Measurements from ENCODE around the gene TIMELESS. TPM values are rescaled to one million over a fixed set of nuclear protein-coding genes. Genes with fewer than 3 reads are reported as not detected.

TIMELESS gene
- total and polyA plus RNA-seq, 4 donors, result 7.3 to 11.2 (median 9.0) TPM

- Histone ChIP-seq H3K4me3 (no peak overlapping the region), H3K4me1 (ENCODE audit: control insufficient read depth in 5 of 5, insufficient read depth in 5 of 5, low read length in 5 of 5) (no peaks in the 10 kb centered on the region), H3K27ac (ENCODE audit: low read depth in 1 of 2, low read length in 1 of 2) (no peak overlapping the region), H3K27me3 (ENCODE audit: control insufficient read depth in 3 of 3, insufficient read depth in 3 of 3, low read length in 2 of 3) (no peaks in the 10 kb centered on the region), H3K9me3 (ENCODE audit: control insufficient read depth in 4 of 4, insufficient read depth in 3 of 4, low read length in 3 of 4) (no peaks in the 10 kb centered on the region), H3K36me3 (ENCODE audit: control insufficient read depth in 4 of 4, insufficient read depth in 4 of 4, low read length in 4 of 4) (peaks cover 0 to 13% (median 10%) of the 10 kb centered on the region in 4 donors), H3K9ac (ENCODE audit: insufficient read depth in 1 of 2, low read length in 2 of 2) (no peak overlapping the region)
- WGBS, 2 donors, result 98 to 99% methylated on average over 3 of the region's 3 CpGs
- TF ChIP-seq, protein P1, sequence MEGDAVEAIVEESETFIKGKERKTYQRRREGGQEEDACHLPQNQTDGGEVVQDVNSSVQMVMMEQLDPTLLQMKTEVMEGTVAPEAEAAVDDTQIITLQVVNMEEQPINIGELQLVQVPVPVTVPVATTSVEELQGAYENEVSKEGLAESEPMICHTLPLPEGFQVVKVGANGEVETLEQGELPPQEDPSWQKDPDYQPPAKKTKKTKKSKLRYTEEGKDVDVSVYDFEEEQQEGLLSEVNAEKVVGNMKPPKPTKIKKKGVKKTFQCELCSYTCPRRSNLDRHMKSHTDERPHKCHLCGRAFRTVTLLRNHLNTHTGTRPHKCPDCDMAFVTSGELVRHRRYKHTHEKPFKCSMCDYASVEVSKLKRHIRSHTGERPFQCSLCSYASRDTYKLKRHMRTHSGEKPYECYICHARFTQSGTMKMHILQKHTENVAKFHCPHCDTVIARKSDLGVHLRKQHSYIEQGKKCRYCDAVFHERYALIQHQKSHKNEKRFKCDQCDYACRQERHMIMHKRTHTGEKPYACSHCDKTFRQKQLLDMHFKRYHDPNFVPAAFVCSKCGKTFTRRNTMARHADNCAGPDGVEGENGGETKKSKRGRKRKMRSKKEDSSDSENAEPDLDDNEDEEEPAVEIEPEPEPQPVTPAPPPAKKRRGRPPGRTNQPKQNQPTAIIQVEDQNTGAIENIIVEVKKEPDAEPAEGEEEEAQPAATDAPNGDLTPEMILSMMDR (IDR thresholded peaks at IDR 0.05; ENCODE audit: control extremely low read depth, extremely low read depth), result no peak
- ATAC-seq (ENCODE audit: insufficient read depth, low FRiP score), result no peak
- DNase-seq, result no peak
Measured at GRCh38 chr12:56431850-56432249, 17.4 kb downstream of the TIMELESS start.

GRCh38 chr12:56431288-56431687, 17.9 kb downstream of the TIMELESS start:
- WGBS, 2 donors, result 91 to 97% methylated on average over 11 of the region's 11 CpGs
- Histone ChIP-seq H3K4me3 (no peak overlapping the region), H3K36me3 (ENCODE audit: control insufficient read depth in 4 of 4, insufficient read depth in 4 of 4, low read length in 4 of 4) (peaks cover 0 to 13% (median 10%) of the 10 kb centered on the region in 4 donors), H3K27me3 (ENCODE audit: control insufficient read depth in 3 of 3, insufficient read depth in 3 of 3, low read length in 2 of 3) (no peaks in the 10 kb centered on the region), H3K4me1 (ENCODE audit: control insufficient read depth in 5 of 5, insufficient read depth in 5 of 5, low read length in 5 of 5) (no peaks in the 10 kb centered on the region), H3K9me3 (ENCODE audit: control insufficient read depth in 4 of 4, insufficient read depth in 3 of 4, low read length in 3 of 4) (no peaks in the 10 kb centered on the region), H3K9ac (ENCODE audit: insufficient read depth in 1 of 2, low read length in 2 of 2) (no peak overlapping the region), H3K27ac (ENCODE audit: low read depth in 1 of 2, low read length in 1 of 2) (no peak overlapping the region)
- TF ChIP-seq, protein P1 (IDR thresholded peaks at IDR 0.05; ENCODE audit: control extremely low read depth, extremely low read depth), result no peak
- DNase-seq (no peak), ATAC-seq (ENCODE audit: insufficient read depth, low FRiP score) (no peak)

DNA sequence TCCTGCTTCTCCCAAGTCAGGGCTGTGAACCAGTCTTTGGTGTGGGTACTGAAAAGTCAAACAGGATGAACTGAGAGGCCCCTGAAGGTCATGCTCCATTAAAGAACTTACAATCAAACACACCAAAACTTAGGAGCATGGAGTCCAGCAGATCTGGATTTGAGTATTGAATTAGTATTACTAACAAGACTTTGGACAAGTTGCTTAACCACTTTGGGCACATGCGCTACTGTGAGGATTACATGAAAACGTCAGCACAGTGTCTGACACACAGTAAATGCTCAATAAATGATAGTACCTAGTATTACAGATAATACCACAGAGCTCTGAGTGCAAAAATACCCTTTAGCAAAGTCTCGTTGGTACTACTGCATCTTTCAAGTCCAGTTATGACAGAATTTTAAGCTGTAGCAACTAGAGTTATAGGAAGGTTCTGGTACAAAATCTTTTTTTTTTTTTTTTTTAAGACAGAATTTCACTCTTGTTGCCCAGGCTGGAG, 23.2 kb downstream of the TIMELESS start:
- no peak overlapping the region for H3K27ac ChIP-seq (ENCODE audit: low read depth in 1 of 2, low read length in 1 of 2)
- H3K4me3 ChIP-seq, result no peak overlapping the region
- no peaks in the 10 kb centered on the region for H3K4me1 ChIP-seq (ENCODE audit: control insufficient read depth in 5 of 5, insufficient read depth in 5 of 5, low read length in 5 of 5)
- H3K9ac ChIP-seq (ENCODE audit: insufficient read depth in 1 of 2, low read length in 2 of 2), result no peak overlapping the region
- WGBS, 2 donors, result 62 to 64% methylated on average over 3 of the region's 3 CpGs
- no peaks in the 10 kb centered on the region for H3K9me3 ChIP-seq (ENCODE audit: control insufficient read depth in 4 of 4, insufficient read depth in 3 of 4, low read length in 3 of 4)
- peaks cover 2 to 28% (median 14%) of the 10 kb centered on the region in 4 donors for H3K36me3 ChIP-seq (ENCODE audit: control insufficient read depth in 4 of 4, insufficient read depth in 4 of 4, low read length in 4 of 4)
- DNase-seq, result no peak
- TF ChIP-seq, protein P1 (IDR thresholded peaks at IDR 0.05; ENCODE audit: control extremely low read depth, extremely low read depth), result no peak
- no peak for ATAC-seq (ENCODE audit: insufficient read depth, low FRiP score)
- no peaks in the 10 kb centered on the region for H3K27me3 ChIP-seq (ENCODE audit: control insufficient read depth in 3 of 3, insufficient read depth in 3 of 3, low read length in 2 of 3)

- TF ChIP-seq, protein P1 (IDR thresholded peaks at IDR 0.05; ENCODE audit: control extremely low read depth, extremely low read depth), result no peak
- 61 to 69% methylated on average over 1 of the region's 1 CpG for WGBS, 2 donors
- ATAC-seq (ENCODE audit: insufficient read depth, low FRiP score) (no peak), DNase-seq (no peak)
- H3K9me3 ChIP-seq (ENCODE audit: control insufficient read depth in 4 of 4, insufficient read depth in 3 of 4, low read length in 3 of 4), result no peaks in the 10 kb centered on the region
- H3K4me3 ChIP-seq, result no peak overlapping the region
- H3K27me3 ChIP-seq (ENCODE audit: control insufficient read depth in 3 of 3, insufficient read depth in 3 of 3, low read length in 2 of 3), result no peaks in the 10 kb centered on the region
- H3K4me1 ChIP-seq (ENCODE audit: control insufficient read depth in 5 of 5, insufficient read depth in 5 of 5, low read length in 5 of 5), result no peaks in the 10 kb centered on the region
- H3K36me3 ChIP-seq (ENCODE audit: control insufficient read depth in 4 of 4, insufficient read depth in 4 of 4, low read length in 4 of 4), result peaks cover 3 to 32% (median 16%) of the 10 kb centered on the region in 4 donors
- no peak overlapping the region for H3K27ac ChIP-seq (ENCODE audit: low read depth in 1 of 2, low read length in 1 of 2)
- no peak overlapping the region for H3K9ac ChIP-seq (ENCODE audit: insufficient read depth in 1 of 2, low read length in 2 of 2)
Measured at GRCh38 chr12:56425193-56425592, 24.0 kb downstream of the TIMELESS start.
